K562 (cell line): ENCODE data around the gene PIGH. TPM values are rescaled to one million over a fixed set of nuclear protein-coding genes. Genes with fewer than 3 reads are reported as not detected.

Experiments
- ATAC-seq: fragments of 200-7000 bp; cut with Tn5 transposase; 3 replicates; pipeline ENCODE4 v1.9.1; 2020; ENCODE audit warnings: moderate library complexity
- BruUV-seq: library from RNA; stranded (reverse); fragments of 400-500 nt; replicated peaks from 2 replicates; lab custom pipeline; 2021; lab: Mats Ljungman, UMichigan
- CTCF ChIA-PET: fragments of 300-600 bp; formaldehyde crosslinking; extraction: SDS; loops from one replicate; lab custom pipeline; 2021; ENCODE audit warnings: low intra/inter-chr PET ratio; lab: Yijun Ruan, JAX
- POLR2A ChIA-PET: fragments of 300-600, 350-650 bp; sonication (Branson Sonifier 250); formaldehyde crosslinking; extraction: SDS; loops from one replicate; lab custom pipeline; 2021; ENCODE audit warnings: antibody characterized with exemption, inconsistent platforms; lab: Yijun Ruan, JAX
- DNase-seq, 4 experiments: peaks; one replicate each; pipeline versions ENCODE4 v3.0.0 to v3.0.0-alpha.2; 2011 to 2018; ENCODE audit warnings: low spot score in 3 of 4, mixed read lengths in 3 of 4; ENCODE audit errors: extremely low read depth in 1 of 4
- FAIRE-seq: peaks from 2 replicates; lab custom pipeline; 2011; peaks lifted over from hg19 to GRCh38; lab: Jason Lieb, UNC
- H2AFZ ChIP-seq: 2 replicates; pipeline ENCODE4 v1.6.0; 2011; ENCODE audit warnings: low read depth, low read length, control low read depth, inconsistent platforms
- H3K27ac ChIP-seq: fragments of 200-600 bp; 3 replicates; pipeline ENCODE4 v1.8.0; 2011; ENCODE audit warnings: low read depth, mild to moderate bottlenecking, control low read depth, inconsistent platforms, low read length, moderate library complexity, mixed read lengths; ENCODE audit errors: extremely low read depth
- H3K27me3 ChIP-seq, 2 experiments: fragments of 300-600 bp in 1 of 2; 2 replicates in 1 of 2; 3 replicates in 1 of 2; pipeline versions ENCODE4 v1.6.0 to v1.8.0; 2011; ENCODE audit warnings: inconsistent platforms in 2 of 2, low read length in 2 of 2, mild to moderate bottlenecking in 1 of 2, mixed read lengths in 1 of 2, moderate library complexity in 1 of 2; ENCODE audit not compliant: control insufficient read depth in 2 of 2, insufficient read depth in 2 of 2
- H3K36me3 ChIP-seq: fragments of 300-600 bp; 3 replicates; pipeline ENCODE4 v1.8.0; 2011; ENCODE audit warnings: mild to moderate bottlenecking, low read length, inconsistent platforms; ENCODE audit not compliant: control insufficient read depth, insufficient read depth
- H3K4me1 ChIP-seq, 2 experiments: fragments of 200-600 bp in 1 of 2; replicated peaks in 1 of 2; 2 replicates in 1 of 2; 3 replicates in 1 of 2; pipeline versions ENCODE4 v1.5.1 to v1.8.0; 2011; ENCODE audit warnings: inconsistent platforms in 2 of 2, low read length in 2 of 2, mild to moderate bottlenecking in 1 of 2, mixed read lengths in 1 of 2, moderate library complexity in 1 of 2; ENCODE audit not compliant: control insufficient read depth in 2 of 2, insufficient read depth in 2 of 2
- H3K4me2 ChIP-seq: 2 replicates; pipeline ENCODE4 v1.6.1; 2011; ENCODE audit warnings: low read length, control low read depth, inconsistent platforms, mixed read lengths; ENCODE audit not compliant: insufficient read depth
- H3K4me3 ChIP-seq: fragments of 200-600 bp; sonication (generic), shearing (Covaris generic); 2 replicates; pipeline ENCODE4 v1.5.1; 2016; ENCODE audit warnings: control low read depth, inconsistent platforms
- H3K79me2 ChIP-seq: fragments of 200-600 bp; 3 replicates; pipeline ENCODE4 v1.8.0; 2011; ENCODE audit warnings: low read length, inconsistent platforms; ENCODE audit not compliant: control insufficient read depth, insufficient read depth
- H3K9ac ChIP-seq, 2 experiments: 2 replicates each; pipeline versions ENCODE4 v1.6.0 to v1.6.1; 2011; ENCODE audit warnings: low read depth in 2 of 2, low read length in 2 of 2, control low read depth in 1 of 2, inconsistent platforms in 1 of 2, mild to moderate bottlenecking in 1 of 2, mixed read lengths in 1 of 2; ENCODE audit not compliant: insufficient read depth in 1 of 2
- H3K9me1 ChIP-seq: one replicate; pipeline ENCODE4 v1.6.0; 2011; ENCODE audit warnings: inconsistent platforms, mild to moderate bottlenecking, low read length, moderate library complexity; ENCODE audit not compliant: control insufficient read depth, insufficient read depth
- H3K9me3 ChIP-seq: replicated peaks from 2 replicates; pipeline ENCODE4 v1.5.1; 2011; ENCODE audit warnings: low read depth, low read length, inconsistent platforms; ENCODE audit not compliant: control insufficient read depth, insufficient read depth
- H4K20me1 ChIP-seq: replicated peaks from 2 replicates; pipeline ENCODE4 v1.6.1; 2011; ENCODE audit warnings: low read length, inconsistent platforms, mixed read lengths; ENCODE audit not compliant: control insufficient read depth, insufficient read depth
- ILF3 ChIP-seq: fragments of 450-650 bp; IDR thresholded peaks from 2 replicates; pipeline ENCODE4 v1.6.1; 2018; ENCODE audit warnings: antibody characterized with exemption, mild to moderate bottlenecking, moderate library complexity, borderline replicate concordance
- LEF1 ChIP-seq: fragments of 450-650 bp; IDR thresholded peaks from 2 replicates; pipeline ENCODE4 v1.6.1; 2016; ENCODE audit warnings: mild to moderate bottlenecking
- MAFF ChIP-seq: IDR thresholded peaks from 2 replicates; pipeline ENCODE4 v1.6.1; 2012; ENCODE audit warnings: low read length, improper control_type of control experiment
- SAFB ChIP-seq: fragments of 200-400 bp; formaldehyde crosslinking; IDR thresholded peaks from 2 replicates; pipeline ENCODE4 v1.6.1; 2017; ENCODE audit warnings: low read depth, low read length, borderline replicate concordance
- SIN3B ChIP-seq: fragments of 450-650 bp; IDR thresholded peaks from 2 replicates; pipeline ENCODE4 v1.6.1; 2017; ENCODE audit warnings: low read depth, mild to moderate bottlenecking, moderate library complexity
- TCF7L2 ChIP-seq: fragments of 150-350 bp; IDR thresholded peaks from 2 replicates; pipeline ENCODE4 v1.6.1; 2016; ENCODE audit warnings: low read depth, mild to moderate bottlenecking, low read length, moderate library complexity
- THRAP3 ChIP-seq: fragments of 450-650 bp; IDR thresholded peaks from 2 replicates; pipeline ENCODE4 v1.6.1; 2016; ENCODE audit warnings: mild to moderate bottlenecking, inconsistent platforms, borderline replicate concordance
- ZNF175 ChIP-seq: fragments of 200-800 bp; sonication (Bioruptor generic); IDR thresholded peaks from 2 replicates; pipeline ENCODE4 v1.6.1; 2016; ENCODE audit warnings: low read depth, mild to moderate bottlenecking, missing genetic modification characterization, missing compliant biosample characterization
- ZNF239 ChIP-seq: fragments of 250-450 bp; sonication (Bioruptor Pico); IDR thresholded peaks from 2 replicates; pipeline ENCODE4 v1.4.0; 2020; ENCODE audit warnings: mild to moderate bottlenecking
- ZNF354B ChIP-seq: fragments of 250-450 bp; sonication (Bioruptor Pico); IDR thresholded peaks from 2 replicates; pipeline ENCODE4 v1.4.0; 2020
- WGBS: fragments of 100-300 bp; shearing (Covaris generic); methylation state at CpG from one replicate; pipeline ENCODE4 v1.1.6; 2016; ENCODE audit warnings: low coverage, mixed read lengths; ENCODE audit not compliant: insufficient coverage; ENCODE audit errors: missing lambda C conversion rate; 5-methylcytosine and 5-hydroxymethylcytosine counted together
- in situ Hi-C: fragments of 300-500 bp; cut with MboI; formaldehyde crosslinking; loops from 4 replicates; pipeline ENCODE4 v1.15.0; 2018; ENCODE audit warnings: inconsistent platforms, mixed read lengths
- intact Hi-C: fragments of 100-400 bp; cut with micrococcal nuclease; formaldehyde crosslinking; loops from 2 replicates; pipeline ENCODE4 v1.14.2; 2022
- polyA plus RNA-seq, 8 experiments: library from polyadenylated mRNA; depleted of rRNA in 4 of 8; stranded (reverse) in 5 of 8; unstranded in 3 of 8; fragments of >200 nt; fragmentation: Nextera tagmentation in 2 of 8; fragmentation: Illumina TruSeq in 1 of 8; extraction: Ambion mirVana in 2 of 8; extraction: Trizol in 1 of 8; gene quantifications; 2 replicates each; pipeline versions ENCODE4 v1.2.1 to v1.2.3, GENCODE V29; 2011 to 2014; ENCODE audit warnings: inconsistent platforms in 1 of 8, missing spikeins in 1 of 8
- total RNA-seq, 7 experiments: library from RNA; depleted of rRNA in 6 of 7; stranded (reverse); fragments of >200 nt in 6 of 7; fragmentation: Illumina TruSeq in 2 of 7; extraction: Trizol in 2 of 7; gene quantifications; 2 replicates each; pipeline versions ENCODE4 v1.2.1 to v1.2.3, GENCODE V29; 2011 to 2021; ENCODE audit warnings: low replicate concordance in 1 of 7
- TF ChIP-seq, protein P1 (sequence below): sonication (generic); formaldehyde crosslinking; IDR thresholded peaks from 2 replicates; pipeline ENCODE4 v1.9.0; 2022; ENCODE audit warnings: mild to moderate bottlenecking, missing genetic modification reagents
- TF ChIP-seq, protein P2 (sequence below): fragments of 450-650 bp; formaldehyde crosslinking; IDR thresholded peaks from 2 replicates; pipeline ENCODE4 v1.4.0; 2020; ENCODE audit warnings: mild to moderate bottlenecking, moderate library complexity
- TF ChIP-seq, protein P3 (sequence below): sonication (generic); formaldehyde crosslinking; IDR thresholded peaks from 2 replicates; pipeline ENCODE4 v1.8.1; 2023; ENCODE audit warnings: mild to moderate bottlenecking, missing genetic modification reagents

Gene PIGH
- total and polyA plus RNA-seq, 9 of the 15 experiments (the other 6 are each of a cell fraction or from before 2014, with no cell fraction given), result 21.1 to 53.4 (median 24.7) TPM

DNA sequence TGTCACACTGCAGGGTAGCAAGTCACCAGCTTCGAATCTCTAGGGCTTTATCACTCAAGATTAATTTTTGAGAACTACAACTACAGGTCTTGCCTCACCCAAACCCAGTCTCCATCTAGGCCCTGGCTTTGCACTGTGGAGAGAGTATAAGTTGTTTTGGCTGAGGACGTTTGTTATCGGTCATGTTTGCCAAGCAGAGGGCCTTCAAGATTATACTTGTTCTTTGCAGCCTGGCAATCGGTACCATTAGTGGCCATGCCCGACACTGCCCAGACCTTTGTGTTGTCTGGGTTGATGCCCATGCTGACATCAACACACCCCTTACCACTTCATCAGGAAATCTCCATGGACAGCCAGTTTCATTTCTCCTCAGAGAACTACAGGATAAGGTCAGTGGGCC is 45.3 kb upstream of the PIGH start:
- intact Hi-C loops, result no loop called here
- WGBS, result 86% methylated on average over 5 of the region's 5 CpGs
- no TSS peak for BruUV-seq

More for the DNA sequence above, 45.3 kb upstream of the PIGH start:
- H3K27ac ChIP-seq, result no peak overlapping the region
- TF ChIP-seq SAFB, result no peak
- no peak for TF ChIP-seq ZNF354B (CRISPR knock-in tag)
- TF ChIP-seq, protein P1, sequence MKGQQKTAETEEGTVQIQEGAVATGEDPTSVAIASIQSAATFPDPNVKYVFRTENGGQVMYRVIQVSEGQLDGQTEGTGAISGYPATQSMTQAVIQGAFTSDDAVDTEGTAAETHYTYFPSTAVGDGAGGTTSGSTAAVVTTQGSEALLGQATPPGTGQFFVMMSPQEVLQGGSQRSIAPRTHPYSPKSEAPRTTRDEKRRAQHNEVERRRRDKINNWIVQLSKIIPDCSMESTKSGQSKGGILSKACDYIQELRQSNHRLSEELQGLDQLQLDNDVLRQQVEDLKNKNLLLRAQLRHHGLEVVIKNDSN (CRISPR knock-in tag), result no peak
- TF ChIP-seq ZNF175 (CRISPR knock-in tag), result no peak
- TF ChIP-seq LEF1, result no peak
- TF ChIP-seq TCF7L2, result no peak
- TF ChIP-seq, protein P2, sequence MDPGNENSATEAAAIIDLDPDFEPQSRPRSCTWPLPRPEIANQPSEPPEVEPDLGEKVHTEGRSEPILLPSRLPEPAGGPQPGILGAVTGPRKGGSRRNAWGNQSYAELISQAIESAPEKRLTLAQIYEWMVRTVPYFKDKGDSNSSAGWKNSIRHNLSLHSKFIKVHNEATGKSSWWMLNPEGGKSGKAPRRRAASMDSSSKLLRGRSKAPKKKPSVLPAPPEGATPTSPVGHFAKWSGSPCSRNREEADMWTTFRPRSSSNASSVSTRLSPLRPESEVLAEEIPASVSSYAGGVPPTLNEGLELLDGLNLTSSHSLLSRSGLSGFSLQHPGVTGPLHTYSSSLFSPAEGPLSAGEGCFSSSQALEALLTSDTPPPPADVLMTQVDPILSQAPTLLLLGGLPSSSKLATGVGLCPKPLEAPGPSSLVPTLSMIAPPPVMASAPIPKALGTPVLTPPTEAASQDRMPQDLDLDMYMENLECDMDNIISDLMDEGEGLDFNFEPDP, result no peak
- no peak for TF ChIP-seq ILF3
- no peak for TF ChIP-seq THRAP3
- TF ChIP-seq MAFF, result no peak
- TF ChIP-seq, protein P3, sequence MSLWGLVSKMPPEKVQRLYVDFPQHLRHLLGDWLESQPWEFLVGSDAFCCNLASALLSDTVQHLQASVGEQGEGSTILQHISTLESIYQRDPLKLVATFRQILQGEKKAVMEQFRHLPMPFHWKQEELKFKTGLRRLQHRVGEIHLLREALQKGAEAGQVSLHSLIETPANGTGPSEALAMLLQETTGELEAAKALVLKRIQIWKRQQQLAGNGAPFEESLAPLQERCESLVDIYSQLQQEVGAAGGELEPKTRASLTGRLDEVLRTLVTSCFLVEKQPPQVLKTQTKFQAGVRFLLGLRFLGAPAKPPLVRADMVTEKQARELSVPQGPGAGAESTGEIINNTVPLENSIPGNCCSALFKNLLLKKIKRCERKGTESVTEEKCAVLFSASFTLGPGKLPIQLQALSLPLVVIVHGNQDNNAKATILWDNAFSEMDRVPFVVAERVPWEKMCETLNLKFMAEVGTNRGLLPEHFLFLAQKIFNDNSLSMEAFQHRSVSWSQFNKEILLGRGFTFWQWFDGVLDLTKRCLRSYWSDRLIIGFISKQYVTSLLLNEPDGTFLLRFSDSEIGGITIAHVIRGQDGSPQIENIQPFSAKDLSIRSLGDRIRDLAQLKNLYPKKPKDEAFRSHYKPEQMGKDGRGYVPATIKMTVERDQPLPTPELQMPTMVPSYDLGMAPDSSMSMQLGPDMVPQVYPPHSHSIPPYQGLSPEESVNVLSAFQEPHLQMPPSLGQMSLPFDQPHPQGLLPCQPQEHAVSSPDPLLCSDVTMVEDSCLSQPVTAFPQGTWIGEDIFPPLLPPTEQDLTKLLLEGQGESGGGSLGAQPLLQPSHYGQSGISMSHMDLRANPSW, result no peak
- no peak for TF ChIP-seq SIN3B
- TF ChIP-seq ZNF239 (CRISPR knock-in tag), result no peak
- TF ChIP-seq, all 486 proteins: peak for 0
- no peak for ATAC-seq
- Histone ChIP-seq H3K9me1 (no peaks in the 10 kb centered on the region), H3K27me3 (no peaks in the 10 kb centered on the region), H4K20me1 (no peaks in the 10 kb centered on the region), H3K36me3 (peaks cover 51% of the 10 kb centered on the region), H3K79me2 (no peaks in the 10 kb centered on the region), H3K4me2 (no peak overlapping the region), H3K9me3 (no peaks in the 10 kb centered on the region), H2AFZ (no peak overlapping the region), H3K4me3 (no peak overlapping the region), H3K9ac (no peak overlapping the region), H3K4me1 (peaks cover 0 to 16% of the 10 kb centered on the region in 2 experiments; a peak in 3 of 5 replicates)
- CTCF ChIA-PET, result no interaction called here
- no peak for FAIRE-seq
- POLR2A ChIA-PET, result no interaction called here
- DNase-seq, result no peak
- in situ Hi-C loops, result no loop called here
